ENCODE data around the gene RAB35. TPM values are rescaled to one million over a fixed set of nuclear protein-coding genes. Genes with fewer than 3 reads are reported as not detected.

The RAB35 gene
- total and polyA plus RNA-seq, 7 donors, result 18.9 to 38.7 (median 32.9) TPM

DNA sequence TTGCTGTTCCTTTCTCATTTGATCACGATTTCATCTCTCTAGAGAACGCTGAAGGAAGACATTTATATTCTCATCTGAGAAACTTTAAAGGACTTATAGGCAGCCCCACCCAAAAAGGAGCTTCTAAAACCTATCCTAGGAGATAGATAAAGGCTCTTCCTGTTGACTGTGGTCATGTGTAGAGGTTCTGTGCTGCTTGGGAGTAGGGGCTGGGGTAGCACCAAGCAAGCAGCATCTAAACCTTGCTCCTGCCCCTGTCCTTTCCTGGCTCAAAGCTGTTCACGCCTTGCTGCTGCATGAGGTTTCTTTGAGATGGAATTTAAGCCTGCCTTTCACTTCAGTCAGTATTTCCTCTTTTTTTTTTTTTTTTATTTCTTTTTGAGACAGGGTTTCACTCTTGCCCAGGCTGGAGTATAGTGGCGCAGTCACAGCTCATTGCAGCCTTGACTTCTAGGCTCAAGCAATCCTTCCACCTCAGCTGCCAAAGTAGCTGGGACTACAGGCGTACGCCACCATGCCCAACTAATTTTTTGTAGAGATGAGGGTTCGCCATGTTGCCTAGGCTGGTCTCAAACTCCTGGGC is 41.4 kb downstream of the RAB35 start:
- H3K36me3 ChIP-seq (ENCODE audit: insufficient read depth in 1 of 2, low read depth in 1 of 2), result no peaks in the 10 kb centered on the region
- H3K27ac ChIP-seq, result no peak overlapping the region
- no peaks in the 10 kb centered on the region for H3K27me3 ChIP-seq (ENCODE audit: insufficient read depth in 3 of 3, low read length in 2 of 3)
- TF ChIP-seq, protein P1, sequence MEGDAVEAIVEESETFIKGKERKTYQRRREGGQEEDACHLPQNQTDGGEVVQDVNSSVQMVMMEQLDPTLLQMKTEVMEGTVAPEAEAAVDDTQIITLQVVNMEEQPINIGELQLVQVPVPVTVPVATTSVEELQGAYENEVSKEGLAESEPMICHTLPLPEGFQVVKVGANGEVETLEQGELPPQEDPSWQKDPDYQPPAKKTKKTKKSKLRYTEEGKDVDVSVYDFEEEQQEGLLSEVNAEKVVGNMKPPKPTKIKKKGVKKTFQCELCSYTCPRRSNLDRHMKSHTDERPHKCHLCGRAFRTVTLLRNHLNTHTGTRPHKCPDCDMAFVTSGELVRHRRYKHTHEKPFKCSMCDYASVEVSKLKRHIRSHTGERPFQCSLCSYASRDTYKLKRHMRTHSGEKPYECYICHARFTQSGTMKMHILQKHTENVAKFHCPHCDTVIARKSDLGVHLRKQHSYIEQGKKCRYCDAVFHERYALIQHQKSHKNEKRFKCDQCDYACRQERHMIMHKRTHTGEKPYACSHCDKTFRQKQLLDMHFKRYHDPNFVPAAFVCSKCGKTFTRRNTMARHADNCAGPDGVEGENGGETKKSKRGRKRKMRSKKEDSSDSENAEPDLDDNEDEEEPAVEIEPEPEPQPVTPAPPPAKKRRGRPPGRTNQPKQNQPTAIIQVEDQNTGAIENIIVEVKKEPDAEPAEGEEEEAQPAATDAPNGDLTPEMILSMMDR (IDR thresholded peaks at IDR 0.05), result no peak
- ATAC-seq (no peak), DNase-seq (peak in 1 of 2 donors; percentile 15)
- no peaks in the 10 kb centered on the region for H3K4me1 ChIP-seq
- H3K4me3 ChIP-seq, result no peak overlapping the region
- no peaks in the 10 kb centered on the region for H3K9me3 ChIP-seq
- WGBS, 3 donors, result 83 to 84% (median 83%) methylated on average over 7 of the region's 7 CpGs
- intact Hi-C loops (cut with DNase I), result no loop called here

- H3K27ac ChIP-seq, result no peak overlapping the region
- no peaks in the 10 kb centered on the region for H3K9me3 ChIP-seq
- H3K4me1 ChIP-seq, result no peaks in the 10 kb centered on the region
- H3K36me3 ChIP-seq (ENCODE audit: insufficient read depth in 1 of 2, low read depth in 1 of 2), result no peaks in the 10 kb centered on the region
- TF ChIP-seq, protein P1 (IDR thresholded peaks at IDR 0.05), result no peak
- WGBS, 3 donors, result 88 to 90% (median 88%) methylated on average over 18 of the region's 18 CpGs
- intact Hi-C loops (cut with DNase I), result no loop called here
- no peaks in the 10 kb centered on the region for H3K27me3 ChIP-seq (ENCODE audit: insufficient read depth in 3 of 3, low read length in 2 of 3)
- ATAC-seq, result no peak
- DNase-seq, result peak in 1 of 2 donors; percentile 12
- no peak overlapping the region for H3K4me3 ChIP-seq
Observed at GRCh38 chr12:120072472-120073249, 43.9 kb downstream of the RAB35 start.

GRCh38 chr12:120071493-120072020 is 45.0 kb downstream of the RAB35 start:
- no peaks in the 10 kb centered on the region for H3K9me3 ChIP-seq
- TF ChIP-seq, protein P1 (IDR thresholded peaks at IDR 0.05), result no peak
- H3K4me1 ChIP-seq, result no peaks in the 10 kb centered on the region
- 88 to 92% (median 89%) methylated on average over 6 of the region's 6 CpGs for WGBS, 3 donors
- H3K4me3 ChIP-seq, result no peak overlapping the region
- intact Hi-C loops (cut with DNase I), result no loop called here
- no peak overlapping the region for H3K27ac ChIP-seq
- no peaks in the 10 kb centered on the region for H3K27me3 ChIP-seq (ENCODE audit: insufficient read depth in 3 of 3, low read length in 2 of 3)
- no peaks in the 10 kb centered on the region for H3K36me3 ChIP-seq (ENCODE audit: insufficient read depth in 1 of 2, low read depth in 1 of 2)
- ATAC-seq (no peak), DNase-seq (peak in 1 of 2 donors; percentile 24)

DNA sequence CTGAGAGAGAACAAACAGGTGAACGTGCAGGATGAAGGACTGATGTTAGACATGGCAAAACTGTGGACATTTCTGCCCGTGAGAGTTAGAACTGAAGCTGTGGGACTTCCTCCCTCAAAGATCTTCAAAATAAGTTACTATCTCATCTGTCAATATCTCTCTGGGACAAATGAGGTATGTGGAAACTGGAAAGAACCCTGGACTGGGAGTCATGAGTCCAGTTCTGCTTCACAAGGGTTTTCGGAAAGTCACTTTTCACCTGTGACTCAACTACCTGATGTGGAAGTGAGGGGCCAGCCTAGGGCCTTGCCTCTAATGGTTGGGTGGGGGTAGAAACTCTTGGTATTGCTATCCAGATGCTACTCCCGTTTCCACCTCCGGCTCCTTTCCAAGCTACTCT is 47.3 kb downstream of the RAB35 start:
- H3K27ac ChIP-seq, result no peak overlapping the region
- H3K4me3 ChIP-seq, result no peak overlapping the region
- intact Hi-C loops (cut with DNase I), result no loop called here
- no peaks in the 10 kb centered on the region for H3K36me3 ChIP-seq (ENCODE audit: insufficient read depth in 1 of 2, low read depth in 1 of 2)
- no peaks in the 10 kb centered on the region for H3K4me1 ChIP-seq
- TF ChIP-seq, protein P1 (IDR thresholded peaks at IDR 0.05), result no peak
- DNase-seq (peak in 1 of 2 donors; percentile 14), ATAC-seq (no peak)
- no peaks in the 10 kb centered on the region for H3K9me3 ChIP-seq
- 71 to 75% (median 72%) methylated on average over 5 of the region's 5 CpGs for WGBS, 3 donors
- H3K27me3 ChIP-seq (ENCODE audit: insufficient read depth in 3 of 3, low read length in 2 of 3), result peaks cover 0 to 1% (median 0%) of the 10 kb centered on the region in 3 donors
